GM21576 (cell line): ENCODE results near the gene POC1B.
"Not testable (repeated sequence)": the region's sequence is repeated elsewhere in the genome, so short reads cannot be mapped to it uniquely, and the experiment has no call there.

Experiments used
- ATAC-seq: cut with Tn5 transposase; IDR thresholded peaks from one replicate; pipeline ENCODE4 v1.9.1; 2021; ENCODE audit warnings: mild to moderate bottlenecking, moderate library complexity; ENCODE audit not compliant: unreplicated experiment

POC1B gene

GRCh38 chr12:89468017-89468416 lies 57.8 kb downstream of the POC1B start:
- no peak for ATAC-seq

GRCh38 chr12:89464974-89465592 lies 60.8 kb downstream of the POC1B start:
- no peak for ATAC-seq

- ATAC-seq, result peak; percentile 91
These were observed 63.9 kb downstream of the POC1B start for GRCh38 chr12:89461649-89462612.

- no peak for ATAC-seq
These were observed 64.7 kb downstream of the POC1B start for GRCh38 chr12:89461190-89461589.

- not testable (repeated sequence) for ATAC-seq
These were observed 66.6 kb downstream of the POC1B start for GRCh38 chr12:89459279-89459678.

- no peak for ATAC-seq
These were observed 69.3 kb downstream of the POC1B start for GRCh38 chr12:89456565-89456964.

- ATAC-seq, result no peak
These were observed 71.6 kb downstream of the POC1B start for GRCh38 chr12:89454080-89454848.

- no peak for ATAC-seq
These were observed 72.5 kb downstream of the POC1B start for GRCh38 chr12:89453121-89453978.

- no peak for ATAC-seq
These were observed 74.0 kb downstream of the POC1B start for GRCh38 chr12:89451841-89452251.

GRCh38 chr12:89450907-89451306 lies 74.9 kb downstream of the POC1B start:
- ATAC-seq, result no peak

GRCh38 chr12:89448951-89449371 lies 76.9 kb downstream of the POC1B start:
- ATAC-seq, result no peak

GRCh38 chr12:89448526-89448925 lies 77.3 kb downstream of the POC1B start:
- no peak for ATAC-seq

- ATAC-seq, result no peak
These were observed 85.9 kb downstream of the POC1B start for GRCh38 chr12:89439941-89440340.

- ATAC-seq, result no peak
These were observed 88.6 kb downstream of the POC1B start for GRCh38 chr12:89437231-89437630.

GRCh38 chr12:89436062-89436461 lies 89.8 kb downstream of the POC1B start:
- ATAC-seq, result no peak

- ATAC-seq, result no peak
These were observed 92.2 kb downstream of the POC1B start for GRCh38 chr12:89433634-89434033.

GRCh38 chr12:89432396-89432795 lies 93.5 kb downstream of the POC1B start:
- ATAC-seq, result no peak

- no peak for ATAC-seq
These were observed 96.3 kb downstream of the POC1B start for GRCh38 chr12:89429528-89429927.

GRCh38 chr12:89427508-89428156 lies 98.2 kb downstream of the POC1B start:
- ATAC-seq, result peak; percentile 97

GRCh38 chr12:89424846-89425245 lies 101.0 kb downstream of the POC1B start:
- no peak for ATAC-seq
